ENCODE data around the gene HDAC7. TPM values are rescaled to one million over a fixed set of nuclear protein-coding genes. Genes with fewer than 3 reads are reported as not detected.
A peak's percentile ranks its signal among the peaks of the same experiment; 100 is the strongest.

HDAC7 gene
- total and polyA plus RNA-seq, 2 experiments from 2014 or later: 19.0 to 41.2 TPM

DNA sequence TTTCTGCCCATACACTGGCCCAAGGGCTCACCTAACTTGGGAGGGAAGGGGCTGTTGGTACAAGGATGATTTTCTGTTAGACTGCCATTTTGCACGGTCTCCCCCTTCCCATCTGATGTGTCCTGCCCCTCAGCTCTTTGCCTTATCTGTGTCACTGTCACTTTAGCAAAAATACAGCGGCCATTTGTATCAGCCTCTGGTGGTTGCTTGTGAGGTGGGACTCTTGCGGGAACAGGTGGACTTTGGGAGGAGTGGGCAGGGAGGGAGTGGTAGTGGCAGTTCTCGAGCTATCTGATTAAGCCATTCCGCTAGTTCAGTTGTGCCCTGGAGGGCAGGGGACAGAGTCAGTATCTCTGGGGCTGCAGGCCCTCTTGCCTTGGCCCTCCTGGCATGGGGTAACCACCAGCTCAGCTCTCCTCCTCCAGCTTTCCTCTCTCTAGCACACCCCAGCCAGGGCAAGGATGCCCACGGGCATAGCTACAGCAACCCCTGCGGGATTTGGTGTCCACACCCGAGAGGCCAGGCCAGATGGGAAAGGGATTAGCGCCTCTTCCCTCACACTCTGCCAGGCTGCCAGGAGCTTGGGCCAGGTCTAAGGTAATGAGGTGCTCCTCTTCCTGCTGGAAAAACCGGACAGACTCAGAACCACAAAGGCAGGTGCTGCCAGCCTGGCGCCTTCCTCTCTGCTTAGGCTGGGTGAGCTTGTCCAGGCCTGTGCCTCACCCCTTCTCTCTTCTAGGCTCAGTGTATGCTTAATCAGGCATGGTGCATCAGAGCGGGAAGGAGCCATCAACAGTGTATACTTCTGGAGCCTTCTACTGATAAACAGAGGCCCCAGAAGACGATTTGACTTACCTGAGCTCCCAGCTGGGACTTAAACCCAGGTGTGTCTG is 38.0 kb downstream of the HDAC7 start:
- H3K4me1 ChIP-seq (ENCODE audit: insufficient read depth): no peaks in the 10 kb centered on the region
- DNase-seq (ENCODE audit: low spot score): no peak
- TF ChIP-seq EZH2 (IDR thresholded peaks at IDR 0.05; ENCODE audit: borderline replicate concordance) (no peak), CTCF (IDR thresholded peaks at IDR 0.05; ENCODE audit: poor library complexity) (no peak), EZH2phosphoT487 (IDR thresholded peaks at IDR 0.05; ENCODE audit: low read depth, severe bottlenecking, unreplicated experiment) (no peak)
- 87% methylated on average over 13 of the region's 13 CpGs for WGBS (ENCODE audit: low lambda C conversion rate, missing lambda C conversion rate)
- no peak overlapping the region for H2AFZ ChIP-seq
- no peaks in the 10 kb centered on the region for H3K27me3 ChIP-seq
- no peak overlapping the region for H3K4me2 ChIP-seq
- H3K4me3 ChIP-seq: no peak overlapping the region
- H3K36me3 ChIP-seq (replicated peaks; ENCODE audit: insufficient read depth, low read depth): no peaks in the 10 kb centered on the region
- no peaks in the 10 kb centered on the region for H4K20me1 ChIP-seq (ENCODE audit: insufficient read depth, poor library complexity, severe bottlenecking)
- H3K27ac ChIP-seq: no peak overlapping the region
- no peaks in the 10 kb centered on the region for H3K79me2 ChIP-seq
- H3K9me2 ChIP-seq (replicated peaks; ENCODE audit: insufficient read depth): no peaks in the 10 kb centered on the region
- H3K9me3 ChIP-seq (ENCODE audit: low read depth): no peaks in the 10 kb centered on the region

DNA sequence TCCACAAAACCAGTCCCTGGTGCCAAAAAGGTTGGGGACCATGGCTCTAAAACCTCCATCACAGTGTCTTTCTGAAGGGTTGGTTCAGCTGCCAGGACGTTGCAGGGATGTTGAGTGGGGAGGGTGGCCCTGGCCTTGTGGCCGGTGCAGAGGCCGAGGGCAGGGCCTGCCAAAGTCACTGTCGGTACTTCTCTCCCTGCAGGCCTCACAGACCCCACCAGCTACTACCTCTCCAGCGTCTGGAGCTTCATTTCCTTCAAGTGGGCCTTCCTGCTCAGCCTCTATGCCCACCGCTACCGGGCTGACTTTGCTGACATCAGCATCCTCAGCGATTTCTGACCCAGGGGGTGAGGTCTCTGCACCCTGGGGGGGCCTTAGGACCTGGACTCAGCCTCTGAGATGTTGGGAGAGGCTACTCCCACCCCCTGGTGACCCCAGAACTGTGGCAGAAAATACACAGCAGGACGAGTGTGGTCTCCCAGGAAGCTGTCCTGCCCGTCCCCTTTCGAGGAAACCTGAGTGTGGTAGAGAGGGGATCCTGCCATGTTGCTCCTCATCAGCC is 39.7 kb downstream of the HDAC7 start:
- Histone ChIP-seq H3K27me3 (no peaks in the 10 kb centered on the region), H3K9me2 (replicated peaks; ENCODE audit: insufficient read depth) (no peaks in the 10 kb centered on the region), H4K20me1 (ENCODE audit: insufficient read depth, poor library complexity, severe bottlenecking) (no peaks in the 10 kb centered on the region), H3K36me3 (replicated peaks; ENCODE audit: insufficient read depth, low read depth) (no peaks in the 10 kb centered on the region), H3K27ac (no peak overlapping the region), H3K79me2 (no peaks in the 10 kb centered on the region), H2AFZ (no peak overlapping the region), H3K4me3 (no peak overlapping the region), H3K9me3 (ENCODE audit: low read depth) (no peaks in the 10 kb centered on the region), H3K4me1 (ENCODE audit: insufficient read depth) (no peaks in the 10 kb centered on the region), H3K4me2 (no peak overlapping the region)
- 70% methylated on average over 11 of the region's 11 CpGs for WGBS (ENCODE audit: low lambda C conversion rate, missing lambda C conversion rate)
- no peak for DNase-seq (ENCODE audit: low spot score)
- no peak for TF ChIP-seq EZH2phosphoT487 (IDR thresholded peaks at IDR 0.05; ENCODE audit: low read depth, severe bottlenecking, unreplicated experiment)
- TF ChIP-seq EZH2 (IDR thresholded peaks at IDR 0.05; ENCODE audit: borderline replicate concordance): no peak
- no peak for TF ChIP-seq CTCF (IDR thresholded peaks at IDR 0.05; ENCODE audit: poor library complexity)

- Histone ChIP-seq H3K4me3 (no peak overlapping the region), H3K79me2 (peaks cover under 1% of the 10 kb centered on the region), H3K4me1 (ENCODE audit: insufficient read depth) (no peaks in the 10 kb centered on the region), H3K4me2 (no peak overlapping the region), H3K9me3 (ENCODE audit: low read depth) (no peaks in the 10 kb centered on the region), H4K20me1 (ENCODE audit: insufficient read depth, poor library complexity, severe bottlenecking) (no peaks in the 10 kb centered on the region), H2AFZ (no peak overlapping the region), H3K9me2 (replicated peaks; ENCODE audit: insufficient read depth) (no peaks in the 10 kb centered on the region), H3K27me3 (no peaks in the 10 kb centered on the region), H3K27ac (no peak overlapping the region), H3K36me3 (replicated peaks; ENCODE audit: insufficient read depth, low read depth) (no peaks in the 10 kb centered on the region)
- TF ChIP-seq EZH2 (IDR thresholded peaks at IDR 0.05; ENCODE audit: borderline replicate concordance) (no peak), CTCF (IDR thresholded peaks at IDR 0.05; ENCODE audit: poor library complexity) (peak; percentile 94)
- WGBS (ENCODE audit: low lambda C conversion rate, missing lambda C conversion rate): 18% methylated on average over 19 of the region's 19 CpGs
- DNase-seq (ENCODE audit: low spot score): peak; percentile 91
These were observed 40.3 kb downstream of the HDAC7 start for GRCh38 chr12:47779301-47779942.

All from hepatocyte (in vitro differentiated cells).